Fibroblast of lung (primary cell): ENCODE results near the gene ZNF514. TPM values are rescaled to one million over a fixed set of nuclear protein-coding genes. Genes with fewer than 3 reads are reported as not detected.

Experiments
- DNase-seq, 2 donors: peaks; one replicate each; pipeline versions ENCODE4 v3.0.0 to v3.0.0-alpha.2; 2010; ENCODE audit warnings: low read depth in 2 of 2
- H2AFZ ChIP-seq: 2 replicates; pipeline ENCODE4 v1.5.1; 2012; ENCODE audit warnings: low read length, control low read depth, inconsistent platforms
- H3K27ac ChIP-seq: 2 replicates; pipeline ENCODE4 v1.5.1; 2011; ENCODE audit warnings: low read length, control low read depth; ENCODE audit not compliant: insufficient read depth
- H3K27me3 ChIP-seq: 2 replicates; pipeline ENCODE4 v1.5.1; 2011; ENCODE audit warnings: mild to moderate bottlenecking, low read length; ENCODE audit not compliant: control insufficient read depth, insufficient read depth
- H3K36me3 ChIP-seq: 2 replicates; pipeline ENCODE4 v1.5.1; 2011; ENCODE audit warnings: low read length; ENCODE audit not compliant: control insufficient read depth, insufficient read depth
- H3K4me1 ChIP-seq: 2 replicates; pipeline ENCODE4 v1.5.1; 2011; ENCODE audit warnings: low read length; ENCODE audit not compliant: control insufficient read depth, insufficient read depth; ENCODE audit errors: extremely low read depth
- H3K4me2 ChIP-seq: 2 replicates; pipeline ENCODE4 v1.5.1; 2011; ENCODE audit warnings: low read length, control low read depth; ENCODE audit not compliant: insufficient read depth; ENCODE audit errors: extremely low read depth
- H3K4me3 ChIP-seq, 4 experiments: fragments of 200-600 bp in 1 of 4; sonication (generic) in 1 of 4; replicated peaks in 1 of 4; 2 replicates each; pipeline ENCODE4 v1.5.1; 2011 to 2016; ENCODE audit warnings: low read length in 4 of 4, low read depth in 3 of 4, mild to moderate bottlenecking in 3 of 4, control low read depth in 2 of 4, inconsistent platforms in 1 of 4, mixed read lengths in 1 of 4; ENCODE audit not compliant: insufficient read depth in 1 of 4; ENCODE audit errors: control extremely low read depth in 1 of 4
- H3K79me2 ChIP-seq: 2 replicates; pipeline ENCODE4 v1.5.1; 2012; ENCODE audit warnings: mild to moderate bottlenecking, low read length, inconsistent platforms; ENCODE audit not compliant: control insufficient read depth, insufficient read depth
- H3K9ac ChIP-seq: 2 replicates; pipeline ENCODE4 v1.5.1; 2011; ENCODE audit warnings: mild to moderate bottlenecking, low read length, control low read depth; ENCODE audit not compliant: insufficient read depth
- H3K9me3 ChIP-seq: 2 replicates; pipeline ENCODE4 v1.5.1; 2012; ENCODE audit warnings: low read depth, low read length; ENCODE audit not compliant: control insufficient read depth, insufficient read depth
- H4K20me1 ChIP-seq: 2 replicates; pipeline ENCODE4 v1.5.1; 2011; ENCODE audit warnings: low read length; ENCODE audit not compliant: control insufficient read depth, insufficient read depth; ENCODE audit errors: extremely low read depth
- EZH2 ChIP-seq: IDR thresholded peaks from 2 replicates; pipeline ENCODE4 v1.5.1; 2012; ENCODE audit warnings: low read length, control low read depth, mild to moderate bottlenecking; ENCODE audit errors: missing control alignments
- polyA plus RNA-seq, 2 donors: library from polyadenylated mRNA; depleted of rRNA in 1 of 2; stranded (reverse) in 1 of 2; unstranded in 1 of 2; fragments of >200 nt; gene quantifications; 2 replicates each; pipeline ENCODE4 v1.2.1, GENCODE V29; 2011 to 2012; ENCODE audit warnings: missing spikeins in 1 of 2
- total RNA-seq: library from RNA; depleted of rRNA; stranded (reverse); fragments of >200 nt; gene quantifications from 2 replicates; pipeline ENCODE4 v1.2.1, GENCODE V29; 2014
- TF ChIP-seq, protein P1 (sequence below), 2 donors: IDR thresholded peaks in 1 of 2; conservative IDR thresholded peaks in 1 of 2; 1 replicate in 1 of 2; 2 replicates in 1 of 2; pipeline ENCODE4 v1.5.1; 2011 to 2012; ENCODE audit warnings: low read length in 2 of 2, control low read depth in 1 of 2, inconsistent platforms in 1 of 2, low read depth in 1 of 2, mild to moderate bottlenecking in 1 of 2

The ZNF514 gene
- total and polyA plus RNA-seq, 2 donors (not counting 1 experiment from before 2014, with no cell fraction given): 6.5 to 14.2 TPM

DNA sequence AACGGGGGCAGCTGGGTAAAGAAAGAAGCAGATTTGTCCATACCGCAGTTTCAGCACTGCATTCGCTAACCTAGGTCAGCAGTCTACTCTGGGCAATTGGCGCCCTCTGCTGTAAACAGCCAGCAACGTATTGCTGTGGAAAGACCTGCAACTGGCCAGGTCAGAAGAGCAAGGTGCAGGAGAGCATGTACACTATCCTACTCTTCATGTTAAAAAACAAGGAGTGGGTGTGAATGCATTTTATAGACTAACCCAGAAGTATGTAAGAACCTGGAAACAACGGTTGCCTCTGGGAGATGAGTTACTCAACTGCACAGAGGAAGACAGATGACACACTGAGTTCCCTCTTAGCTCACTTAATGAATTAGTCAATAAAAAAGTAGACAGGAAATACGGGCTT is 44.2 kb downstream of the ZNF514 start:
- peak; percentile 54 to 74 for DNase-seq
- H3K9me3 ChIP-seq: no peaks in the 10 kb centered on the region
- H4K20me1 ChIP-seq: no peaks in the 10 kb centered on the region
- H3K4me3 ChIP-seq: no peak overlapping the region
- TF ChIP-seq EZH2: no peak
- TF ChIP-seq, protein P1, sequence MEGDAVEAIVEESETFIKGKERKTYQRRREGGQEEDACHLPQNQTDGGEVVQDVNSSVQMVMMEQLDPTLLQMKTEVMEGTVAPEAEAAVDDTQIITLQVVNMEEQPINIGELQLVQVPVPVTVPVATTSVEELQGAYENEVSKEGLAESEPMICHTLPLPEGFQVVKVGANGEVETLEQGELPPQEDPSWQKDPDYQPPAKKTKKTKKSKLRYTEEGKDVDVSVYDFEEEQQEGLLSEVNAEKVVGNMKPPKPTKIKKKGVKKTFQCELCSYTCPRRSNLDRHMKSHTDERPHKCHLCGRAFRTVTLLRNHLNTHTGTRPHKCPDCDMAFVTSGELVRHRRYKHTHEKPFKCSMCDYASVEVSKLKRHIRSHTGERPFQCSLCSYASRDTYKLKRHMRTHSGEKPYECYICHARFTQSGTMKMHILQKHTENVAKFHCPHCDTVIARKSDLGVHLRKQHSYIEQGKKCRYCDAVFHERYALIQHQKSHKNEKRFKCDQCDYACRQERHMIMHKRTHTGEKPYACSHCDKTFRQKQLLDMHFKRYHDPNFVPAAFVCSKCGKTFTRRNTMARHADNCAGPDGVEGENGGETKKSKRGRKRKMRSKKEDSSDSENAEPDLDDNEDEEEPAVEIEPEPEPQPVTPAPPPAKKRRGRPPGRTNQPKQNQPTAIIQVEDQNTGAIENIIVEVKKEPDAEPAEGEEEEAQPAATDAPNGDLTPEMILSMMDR (conservative IDR thresholded peaks at IDR 0.05 in 1 of 2, IDR thresholded peaks at IDR 0.05 in 1 of 2; ENCODE audit: low read depth in 1 of 2, low read length in 2 of 2): peak; percentile 89 to 97
- peaks cover 4% of the 10 kb centered on the region for H3K36me3 ChIP-seq
- peaks cover 21% of the 10 kb centered on the region for H3K79me2 ChIP-seq
- H2AFZ ChIP-seq: no peak overlapping the region
- no peak overlapping the region for H3K27ac ChIP-seq
- H3K4me2 ChIP-seq: no peak overlapping the region
- no peaks in the 10 kb centered on the region for H3K27me3 ChIP-seq
- H3K4me1 ChIP-seq: no peaks in the 10 kb centered on the region
- H3K9ac ChIP-seq: no peak overlapping the region

DNA sequence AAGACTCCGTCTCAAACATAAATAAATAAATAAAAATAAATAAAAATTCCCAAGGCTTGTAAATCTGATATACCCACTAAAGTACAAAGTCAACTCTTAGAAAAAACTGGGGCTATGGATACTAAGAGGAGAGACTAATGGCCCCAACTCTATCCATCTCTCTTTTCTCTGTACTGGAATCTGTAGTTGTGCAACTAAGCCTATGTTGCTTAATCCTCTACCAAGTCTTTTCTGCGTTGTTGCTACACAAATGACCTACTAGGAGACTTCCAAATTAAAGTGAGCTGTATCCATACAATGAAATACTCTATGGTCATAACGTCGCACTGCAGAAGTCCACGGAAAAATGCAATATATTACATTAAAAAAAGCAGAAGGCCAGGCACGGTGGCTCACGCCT is 46.2 kb downstream of the ZNF514 start:
- H4K20me1 ChIP-seq: no peaks in the 10 kb centered on the region
- DNase-seq: no peak
- no peak overlapping the region for H3K27ac ChIP-seq
- no peak overlapping the region for H3K4me2 ChIP-seq
- H3K4me1 ChIP-seq: no peaks in the 10 kb centered on the region
- no peak overlapping the region for H3K4me3 ChIP-seq
- H3K9me3 ChIP-seq: no peaks in the 10 kb centered on the region
- no peak overlapping the region for H3K9ac ChIP-seq
- peaks cover 6% of the 10 kb centered on the region for H3K36me3 ChIP-seq
- H2AFZ ChIP-seq: no peak overlapping the region
- H3K79me2 ChIP-seq: peaks cover 3% of the 10 kb centered on the region
- no peaks in the 10 kb centered on the region for H3K27me3 ChIP-seq
- TF ChIP-seq EZH2: no peak
- TF ChIP-seq, protein P1 (conservative IDR thresholded peaks at IDR 0.05 in 1 of 2, IDR thresholded peaks at IDR 0.05 in 1 of 2; ENCODE audit: low read depth in 1 of 2, low read length in 2 of 2): no peak

DNA sequence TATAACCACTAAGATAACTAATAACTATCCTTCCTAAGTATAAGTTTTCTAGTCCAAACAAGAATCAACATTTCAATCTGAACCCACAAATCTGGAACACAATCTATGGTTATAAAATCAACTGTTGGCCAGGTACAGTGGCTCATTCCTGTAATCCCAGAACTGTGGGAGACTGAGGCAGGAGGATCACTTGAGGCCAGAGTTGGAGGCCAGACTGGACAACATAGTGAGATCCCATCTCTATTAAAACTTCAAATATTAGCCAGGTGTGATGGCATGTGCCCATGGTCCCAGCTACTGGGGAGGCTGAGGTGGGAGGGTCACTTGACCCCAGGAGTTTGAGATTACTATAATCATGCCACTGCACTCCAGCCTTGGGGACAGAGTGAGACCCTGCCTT is 49.3 kb downstream of the ZNF514 start:
- H3K9ac ChIP-seq: no peak overlapping the region
- no peak overlapping the region for H3K27ac ChIP-seq
- DNase-seq: no peak
- no peaks in the 10 kb centered on the region for H3K4me1 ChIP-seq
- no peak overlapping the region for H3K4me3 ChIP-seq
- H3K4me2 ChIP-seq: no peak overlapping the region
- peaks cover 14% of the 10 kb centered on the region for H3K36me3 ChIP-seq
- H2AFZ ChIP-seq: no peak overlapping the region
- TF ChIP-seq, protein P1 (conservative IDR thresholded peaks at IDR 0.05 in 1 of 2, IDR thresholded peaks at IDR 0.05 in 1 of 2; ENCODE audit: low read depth in 1 of 2, low read length in 2 of 2): no peak
- no peak for TF ChIP-seq EZH2
- H3K79me2 ChIP-seq: no peaks in the 10 kb centered on the region
- H3K9me3 ChIP-seq: no peaks in the 10 kb centered on the region
- H3K27me3 ChIP-seq: no peaks in the 10 kb centered on the region
- no peaks in the 10 kb centered on the region for H4K20me1 ChIP-seq
